ENCODE results near the gene RGS17.

DNA sequence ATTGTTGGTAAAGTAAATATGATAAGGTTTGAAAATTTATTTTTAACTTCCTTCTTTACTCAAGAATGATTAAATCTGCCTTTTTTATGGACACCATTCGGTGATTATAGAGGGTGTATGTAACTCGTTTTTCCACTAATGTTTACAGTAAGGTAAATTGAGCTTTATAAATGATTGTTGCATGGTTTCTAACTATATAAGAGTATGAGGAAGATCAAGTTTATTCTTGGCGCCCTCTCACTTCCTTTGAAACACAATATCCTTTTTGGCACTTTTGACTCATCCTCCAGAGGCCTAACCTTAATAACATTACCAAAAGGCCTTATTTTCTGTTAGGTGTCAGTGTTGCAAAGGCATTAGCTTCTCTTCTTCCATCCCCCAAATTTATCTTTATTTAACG, 86.8 kb downstream of the RGS17 start:
- TF ChIP-seq POLR2AphosphoS5 (IDR thresholded peaks at IDR 0.05) (no peak), POLR2A (IDR thresholded peaks at IDR 0.05; ENCODE audit: low read depth) (no peak)
- TF ChIP-seq, protein P1, sequence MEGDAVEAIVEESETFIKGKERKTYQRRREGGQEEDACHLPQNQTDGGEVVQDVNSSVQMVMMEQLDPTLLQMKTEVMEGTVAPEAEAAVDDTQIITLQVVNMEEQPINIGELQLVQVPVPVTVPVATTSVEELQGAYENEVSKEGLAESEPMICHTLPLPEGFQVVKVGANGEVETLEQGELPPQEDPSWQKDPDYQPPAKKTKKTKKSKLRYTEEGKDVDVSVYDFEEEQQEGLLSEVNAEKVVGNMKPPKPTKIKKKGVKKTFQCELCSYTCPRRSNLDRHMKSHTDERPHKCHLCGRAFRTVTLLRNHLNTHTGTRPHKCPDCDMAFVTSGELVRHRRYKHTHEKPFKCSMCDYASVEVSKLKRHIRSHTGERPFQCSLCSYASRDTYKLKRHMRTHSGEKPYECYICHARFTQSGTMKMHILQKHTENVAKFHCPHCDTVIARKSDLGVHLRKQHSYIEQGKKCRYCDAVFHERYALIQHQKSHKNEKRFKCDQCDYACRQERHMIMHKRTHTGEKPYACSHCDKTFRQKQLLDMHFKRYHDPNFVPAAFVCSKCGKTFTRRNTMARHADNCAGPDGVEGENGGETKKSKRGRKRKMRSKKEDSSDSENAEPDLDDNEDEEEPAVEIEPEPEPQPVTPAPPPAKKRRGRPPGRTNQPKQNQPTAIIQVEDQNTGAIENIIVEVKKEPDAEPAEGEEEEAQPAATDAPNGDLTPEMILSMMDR (IDR thresholded peaks at IDR 0.05): no peak

All from esophagus muscularis mucosa (tissue), 3 donors.